22Rv1 (cell line): ENCODE measurements around the gene CDK5R2.

Experiments used
- H3K27ac ChIP-seq: fragments of 450-650 bp; 2 replicates; pipeline ENCODE4 v1.5.1; 2017
- CTCF ChIP-seq: fragments of 450-650 bp; IDR thresholded peaks from 2 replicates; pipeline ENCODE4 v1.5.1; 2017; ENCODE audit warnings: mild to moderate bottlenecking
- ZFX ChIP-seq: fragments of 450-650 bp; IDR thresholded peaks from 2 replicates; pipeline ENCODE4 v1.6.1; 2017; ENCODE audit warnings: antibody characterized with exemption, borderline replicate concordance

The CDK5R2 gene

GRCh38 chr2:218981881-218982585 is 22.6 kb downstream of the CDK5R2 start:
- TF ChIP-seq CTCF (no peak), ZFX (no peak)
- no peak overlapping the region for H3K27ac ChIP-seq

- TF ChIP-seq ZFX (no peak), CTCF (no peak)
- no peak overlapping the region for H3K27ac ChIP-seq
Observed at GRCh38 chr2:218982586-218983262, 23.3 kb downstream of the CDK5R2 start.

DNA sequence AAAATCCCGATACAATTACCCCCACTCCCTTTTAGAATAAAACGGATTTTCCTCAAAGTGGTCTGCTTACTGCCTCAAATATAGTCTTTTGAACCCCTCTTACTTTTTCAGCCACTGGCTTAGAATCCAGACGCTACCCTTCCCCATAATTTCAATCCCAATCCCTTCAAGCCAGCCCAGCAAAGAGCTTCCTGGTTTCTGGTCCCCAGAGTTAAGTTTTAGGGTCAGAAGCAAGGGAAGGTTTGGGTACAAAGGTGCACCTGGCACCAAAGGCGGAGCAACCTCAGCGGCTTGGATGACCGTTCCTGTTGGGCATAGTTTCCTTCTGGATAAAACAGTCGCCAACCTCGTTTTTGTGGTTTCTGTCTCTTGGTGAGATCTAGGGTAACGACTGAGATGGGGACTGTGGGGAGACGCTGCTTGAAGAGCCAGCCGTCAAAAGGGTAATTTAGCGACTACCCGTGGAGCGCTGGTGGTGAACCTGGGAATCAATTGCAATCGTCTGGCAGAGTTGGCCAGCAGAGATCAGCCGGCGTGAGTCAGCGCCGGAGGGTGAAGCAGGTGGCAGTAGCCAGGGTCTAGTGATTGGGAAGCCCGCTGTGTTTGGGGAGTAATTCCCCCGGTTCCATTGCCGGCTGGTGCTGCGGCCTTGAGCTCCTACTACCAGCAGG is 23.9 kb downstream of the CDK5R2 start:
- no peak for TF ChIP-seq ZFX
- no peak for TF ChIP-seq CTCF
- H3K27ac ChIP-seq: peak overlapping the region; percentile 63; the same call in 1 of the 2 replicates

GRCh38 chr2:218983934-218984238 is 24.4 kb downstream of the CDK5R2 start:
- H3K27ac ChIP-seq: peak overlapping the region; percentile 63
- no peak for TF ChIP-seq CTCF
- no peak for TF ChIP-seq ZFX

- peak overlapping the region; percentile 63 for H3K27ac ChIP-seq
- TF ChIP-seq ZFX (no peak), CTCF (no peak)
Observed at GRCh38 chr2:218984239-218985020, 25.0 kb downstream of the CDK5R2 start.

GRCh38 chr2:218985021-218985324 is 25.5 kb downstream of the CDK5R2 start, which contains the start of gene FEV:
TSS of gene FEV (minus strand) at chr2:218985184. CDS start at chr2:218985075, 109 bp downstream.
- TF ChIP-seq CTCF: no peak
- TF ChIP-seq ZFX: no peak
- peak within 1 kb of the TSS; percentile 63 for H3K27ac ChIP-seq
